Stimulated activated CD4-positive, alpha-beta T cell treated with anti-CD3 and anti-CD28 coated beads, Interleukin-12 subunit alpha, Interleukin-12 subunit beta, amount 100 ng/mL, for 24 hours (primary cell): ENCODE data around the gene SLC15A1.
"Not testable (repeated sequence)": the region's sequence is repeated elsewhere in the genome, so short reads cannot be mapped to it uniquely, and the experiment has no call there.

ENCODE experiments used
- DNase-seq, 2 experiments: peaks; one replicate each; pipeline ENCODE4 v3.0.0-alpha.2; 2020; ENCODE audit warnings: low read depth in 2 of 2

Gene SLC15A1

DNA sequence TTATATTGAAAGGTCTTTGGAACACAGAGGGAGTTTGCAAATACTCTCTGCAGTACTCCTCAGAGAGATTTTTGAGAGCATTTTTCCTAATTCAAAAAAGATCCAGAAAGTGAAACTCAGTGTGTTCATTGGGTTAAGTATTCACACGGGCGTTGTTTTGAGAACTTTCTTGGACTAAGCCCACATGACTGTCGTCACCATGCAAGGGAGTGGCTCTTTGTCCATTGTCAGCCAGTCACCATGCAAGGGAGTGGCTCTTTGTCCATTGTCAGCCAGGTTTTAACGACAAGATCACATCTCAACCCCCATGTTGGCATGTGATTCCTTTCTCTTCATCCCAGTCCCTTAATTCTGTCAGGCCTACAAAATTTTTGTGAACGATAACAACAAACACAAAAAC lies 94.3 kb downstream of the SLC15A1 start:
- no peak for DNase-seq

GRCh38 chr13:98657506-98658085 lies 94.9 kb downstream of the SLC15A1 start:
- DNase-seq: no peak

DNA sequence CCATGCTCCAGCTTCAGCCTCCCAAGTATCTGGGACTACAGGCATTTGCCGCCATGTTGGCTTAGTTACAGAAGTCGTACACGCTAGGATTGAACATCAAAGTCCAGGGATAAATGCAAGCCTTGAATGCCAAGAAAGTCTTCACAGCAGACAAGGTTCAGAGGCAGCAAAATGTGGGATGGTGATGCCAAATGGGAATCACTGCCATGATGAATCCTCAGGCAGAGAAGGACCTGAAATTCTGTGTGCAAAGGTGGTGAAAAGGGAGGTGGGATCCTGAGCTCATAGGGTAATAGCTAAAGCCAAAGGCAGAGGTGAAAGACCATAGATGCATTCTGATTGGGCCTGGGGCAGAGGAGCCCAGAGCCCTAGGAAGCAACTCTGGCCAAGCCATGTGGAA lies 96.2 kb downstream of the SLC15A1 start:
- DNase-seq: no peak

- peak; percentile 59 to 69 for DNase-seq
Measured at GRCh38 chr13:98653463-98653985, 98.9 kb downstream of the SLC15A1 start.

DNA sequence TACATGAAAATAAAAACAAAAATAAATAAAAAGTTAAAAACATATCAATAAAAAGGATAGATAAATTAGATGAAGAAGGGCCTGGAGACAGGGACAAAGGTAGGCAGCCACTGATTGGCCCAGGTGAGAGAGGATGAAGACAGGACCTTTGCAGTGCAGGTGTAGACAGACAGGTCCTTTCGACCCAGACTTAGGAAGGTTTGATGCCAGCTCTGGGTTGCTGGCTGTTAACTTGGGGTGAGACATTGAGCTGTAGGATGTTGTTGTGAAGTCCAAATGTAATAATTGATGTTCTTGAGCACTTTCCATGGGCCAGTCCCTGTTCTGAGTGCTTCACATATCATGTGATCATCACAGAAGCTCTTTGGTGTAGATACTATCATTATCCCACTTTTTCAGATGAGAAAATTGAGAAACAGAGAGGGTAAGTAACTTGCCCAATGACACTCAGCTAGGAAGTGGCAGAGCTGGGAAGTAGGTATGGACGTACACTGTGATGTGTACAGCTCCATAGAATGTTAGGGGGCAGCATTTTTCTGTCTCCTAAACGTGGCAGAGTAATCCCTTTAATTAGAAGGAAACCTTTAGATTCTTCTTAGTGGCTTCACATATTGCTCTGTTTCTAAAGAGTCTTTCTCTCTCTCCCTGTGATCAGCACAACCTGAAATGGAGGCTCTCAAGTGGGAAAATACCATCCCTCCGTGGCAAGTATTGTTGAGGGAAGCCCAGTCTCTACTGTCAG lies 99.6 kb downstream of the SLC15A1 start:
- DNase-seq: no peak

DNA sequence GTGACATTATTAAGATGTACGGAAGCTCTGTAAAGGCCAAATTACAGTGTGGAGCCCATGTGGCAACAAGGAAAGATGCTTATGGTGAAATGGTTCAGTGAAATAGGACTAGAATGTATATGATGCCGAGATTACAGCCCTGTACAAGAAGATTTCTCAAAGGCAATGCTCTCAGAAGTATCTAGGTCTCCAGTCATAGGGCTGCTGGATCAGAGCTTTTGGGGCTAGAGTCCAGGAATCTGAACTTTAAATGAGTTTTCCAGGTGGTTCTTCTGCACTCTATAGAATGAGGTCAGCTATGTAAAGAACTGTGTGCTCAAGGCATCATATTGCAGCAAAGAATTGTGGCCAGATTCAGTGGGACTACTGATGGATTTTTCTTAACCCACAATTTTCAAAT lies 100.2 kb downstream of the SLC15A1 start:
- DNase-seq: no peak

DNA sequence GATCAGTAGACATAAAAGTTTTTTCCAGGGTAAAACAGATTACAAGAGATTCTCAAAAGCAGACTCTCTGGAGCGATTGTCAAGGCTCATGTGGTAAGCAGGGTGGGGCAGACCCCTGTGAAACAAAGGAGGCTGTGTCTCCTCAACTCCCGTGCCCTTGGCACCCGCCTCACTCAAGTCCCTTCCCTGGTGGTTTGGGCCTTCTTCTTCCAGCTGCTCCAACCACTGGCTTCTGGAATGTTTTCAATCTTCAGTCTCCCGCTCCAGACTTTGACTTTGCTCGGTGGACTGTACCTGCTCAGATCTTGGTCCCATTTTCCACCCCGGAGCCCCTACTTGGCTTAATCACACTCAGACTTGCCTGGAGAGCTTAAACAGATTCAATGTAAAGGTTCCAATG lies 100.7 kb downstream of the SLC15A1 start:
- DNase-seq: no peak

- DNase-seq: no peak
Measured at GRCh38 chr13:98650396-98651107, 101.9 kb downstream of the SLC15A1 start.

DNA sequence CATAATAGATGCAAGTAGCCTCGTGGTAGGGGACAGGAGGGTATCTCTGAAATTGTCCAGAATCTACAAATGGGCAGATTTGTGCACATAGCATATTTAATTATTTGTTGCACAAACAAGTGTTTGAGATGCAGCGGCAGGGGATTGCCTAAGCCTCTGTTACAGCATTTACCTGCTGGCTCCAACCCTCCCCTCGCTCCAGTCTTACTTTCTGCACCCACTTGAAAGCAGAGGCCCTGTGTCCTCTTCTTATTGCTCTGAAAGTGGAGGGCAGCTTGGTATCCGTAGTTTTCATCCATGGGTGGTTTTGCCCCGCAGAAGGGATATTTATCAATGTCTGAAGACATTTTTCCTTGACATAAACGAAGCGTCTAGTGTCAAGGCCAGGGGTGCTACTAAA lies 102.6 kb downstream of the SLC15A1 start:
- no peak for DNase-seq

DNA sequence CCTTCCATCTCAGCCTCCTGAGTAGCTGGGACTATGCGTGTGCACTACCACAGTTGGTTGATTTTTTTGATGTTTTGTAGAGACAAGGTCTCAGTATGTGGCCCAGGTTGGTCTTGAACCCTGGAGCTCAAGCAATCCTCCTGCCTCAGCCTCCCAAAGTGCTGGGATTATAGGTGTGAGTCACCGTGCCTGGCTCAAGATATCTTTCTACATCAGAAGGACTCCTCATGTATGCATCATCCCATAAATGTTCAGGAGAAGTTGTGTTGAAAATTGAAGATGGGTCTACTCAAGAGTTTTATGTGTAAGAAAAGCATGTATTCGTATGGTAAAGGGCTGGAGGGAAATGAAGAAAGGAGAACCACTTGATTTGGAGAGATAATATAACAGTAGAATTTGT lies 103.8 kb downstream of the SLC15A1 start:
- no peak for DNase-seq

DNA sequence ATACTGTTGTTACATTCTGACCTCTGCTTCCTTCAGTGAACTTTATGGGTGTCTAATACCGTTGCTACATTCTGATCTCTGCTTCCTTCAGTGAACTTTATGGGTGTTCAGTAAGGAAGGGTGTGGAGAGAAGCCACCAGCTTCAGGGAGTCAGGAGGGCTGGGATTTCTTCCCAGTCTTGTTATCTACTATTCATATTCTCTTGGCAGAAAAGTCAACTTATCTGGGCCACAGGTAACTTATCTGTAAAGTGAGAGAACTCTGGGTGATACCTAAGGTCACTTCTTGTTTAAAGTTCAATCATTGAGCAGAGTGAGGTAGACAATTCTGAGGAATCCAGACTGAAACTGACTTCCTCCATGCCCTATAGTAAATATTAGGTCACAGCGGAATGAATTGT lies 104.3 kb downstream of the SLC15A1 start:
- no peak for DNase-seq

DNA sequence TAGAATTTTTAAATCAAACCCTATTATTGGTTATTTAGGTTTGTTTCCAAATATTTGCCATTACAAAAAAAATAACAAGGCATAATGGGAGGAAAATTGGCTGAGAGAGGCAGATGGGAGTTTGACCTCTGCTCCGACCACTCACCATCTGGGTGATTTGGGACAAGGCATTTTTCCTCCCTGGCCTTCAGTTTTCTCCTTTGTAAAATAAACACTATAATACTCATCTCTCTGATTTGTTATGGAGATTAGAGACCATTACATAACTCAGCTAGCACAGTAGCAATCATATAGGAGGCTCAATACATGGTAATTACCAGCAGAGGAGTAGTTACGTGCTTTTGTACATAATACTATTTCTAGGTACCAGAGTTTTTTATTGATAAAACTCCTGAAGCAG lies 105.4 kb downstream of the SLC15A1 start:
- DNase-seq: no peak

DNA sequence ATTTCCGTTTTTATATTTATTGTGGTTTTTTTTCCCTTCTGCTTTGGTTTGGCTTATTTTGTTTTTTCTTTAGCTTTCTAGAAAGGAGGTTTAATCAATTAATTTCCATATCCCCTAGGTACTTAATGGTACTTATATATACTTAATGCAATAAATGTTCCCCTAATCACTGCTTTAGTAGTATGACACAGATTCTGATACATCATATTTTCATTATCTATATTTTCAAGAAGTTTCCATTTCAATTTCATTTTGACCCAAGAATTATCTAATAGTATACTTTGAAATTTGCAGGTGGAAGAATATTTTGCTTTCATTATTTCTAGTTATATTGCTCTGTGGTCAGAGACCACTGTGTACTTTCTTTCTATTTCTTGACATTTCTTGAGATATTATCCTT lies 109.0 kb downstream of the SLC15A1 start:
- DNase-seq: no peak

DNA sequence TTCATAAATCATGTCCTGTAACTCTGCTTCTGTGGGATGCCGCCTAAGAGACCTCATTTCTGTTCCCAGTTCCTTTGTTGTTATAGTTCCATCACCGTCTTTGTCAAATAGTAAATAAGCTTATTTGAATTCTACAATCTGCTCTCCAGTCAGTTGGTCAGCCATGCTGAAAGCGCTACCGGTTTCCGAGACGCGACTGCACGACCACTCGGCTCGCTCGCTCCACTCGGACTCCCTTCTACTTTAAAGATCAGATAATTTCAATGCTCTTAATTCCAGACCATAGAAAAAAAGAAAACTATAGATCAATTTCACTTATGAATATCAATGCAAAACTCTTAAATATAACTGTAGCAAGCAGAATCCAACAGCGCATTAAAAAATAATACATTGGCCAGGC lies 111.4 kb downstream of the SLC15A1 start:
- no peak for DNase-seq

GRCh38 chr13:98639785-98640184 lies 112.7 kb downstream of the SLC15A1 start:
- DNase-seq: not testable (repeated sequence)

DNA sequence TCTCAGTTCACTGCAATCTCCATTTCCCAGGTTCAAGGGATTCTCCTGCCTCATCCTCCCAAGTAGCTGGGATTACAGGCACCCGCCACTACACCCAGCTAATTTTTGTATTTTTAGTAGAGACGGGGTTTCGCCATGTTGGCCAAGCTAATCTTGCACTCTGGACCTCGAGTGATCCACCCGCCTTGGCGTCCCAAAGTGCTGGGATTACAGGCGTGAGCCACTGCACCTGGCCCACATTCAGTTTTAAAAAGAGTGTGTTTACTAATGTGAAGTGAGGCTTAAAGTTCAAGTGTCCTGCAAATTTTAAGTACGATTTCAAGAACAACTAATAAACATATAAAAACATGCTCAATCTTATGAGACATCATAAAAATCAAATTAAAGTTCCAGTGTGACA lies 114.1 kb downstream of the SLC15A1 start:
- DNase-seq: not testable (repeated sequence)
